ENCODE measurements around the gene SYNE4.

- peak; percentile 23 for TF ChIP-seq POLR2A (IDR thresholded peaks at IDR 0.05)
- TF ChIP-seq CTCF (IDR thresholded peaks at IDR 0.05): no peak
- peak in 1 of 3 donors; percentile 11 for TF ChIP-seq POLR2AphosphoS5 (IDR thresholded peaks at IDR 0.05)
- TF ChIP-seq EP300 (IDR thresholded peaks at IDR 0.05; ENCODE audit: low read depth): no peak
These were observed at the start of gene SYNE4 for GRCh38 chr19:36008336-36008978.
